Measurements from ENCODE around the gene GPR162.
A peak's percentile ranks its signal among the peaks of the same experiment; 100 is the strongest.

GPR162 gene

GRCh38 chr12:6839482-6840201, 18.0 kb downstream of the GPR162 start:
- DNase-seq, result no peak

GRCh38 chr12:6840330-6840729, 18.7 kb downstream of the GPR162 start:
- DNase-seq, result no peak

- no peak for DNase-seq
Observed at GRCh38 chr12:6840761-6841515, 19.3 kb downstream of the GPR162 start, which contains the start of gene GNB3. TSS of gene GNB3 (plus strand) at chr12:6840925. CDS start at chr12:6841288, 363 bp downstream.

- no peak for DNase-seq
Observed at GRCh38 chr12:6842075-6842474, 20.5 kb downstream of the GPR162 start.

- no peak for DNase-seq
Observed at GRCh38 chr12:6843118-6843902, 21.7 kb downstream of the GPR162 start.

- DNase-seq, result no peak
Observed at GRCh38 chr12:6845395-6845794, 23.8 kb downstream of the GPR162 start.

- no peak for DNase-seq
Observed at GRCh38 chr12:6846316-6846869, 24.8 kb downstream of the GPR162 start.

GRCh38 chr12:6847676-6848075, 26.1 kb downstream of the GPR162 start:
- no peak for DNase-seq

- no peak for DNase-seq
Observed at GRCh38 chr12:6849427-6849826, 27.8 kb downstream of the GPR162 start.

GRCh38 chr12:6849976-6850560, 28.4 kb downstream of the GPR162 start:
- no peak for DNase-seq

- DNase-seq, result no peak
Observed at GRCh38 chr12:6850796-6851152, 29.2 kb downstream of the GPR162 start.

GRCh38 chr12:6851153-6851920, 29.7 kb downstream of the GPR162 start, which contains the start of gene CDCA3:
TSS of gene CDCA3 (minus strand) at chr12:6851286. CDS start at chr12:6850952, 334 bp downstream.
- DNase-seq, result peak; percentile 97 to 99

GRCh38 chr12:6851921-6852650, 30.5 kb downstream of the GPR162 start, which contains the start of gene USP5:
TSS of gene USP5 (plus strand) at chr12:6852150. CDS start at chr12:6852180, 30 bp downstream.
- DNase-seq, result peak; percentile 99 to 100

- DNase-seq, result peak; percentile 54 to 68
Observed at GRCh38 chr12:6852651-6853354, 31.2 kb downstream of the GPR162 start.

- DNase-seq, result no peak
Observed at GRCh38 chr12:6853626-6854025, 32.0 kb downstream of the GPR162 start.

- no peak for DNase-seq
Observed at GRCh38 chr12:6854036-6854435, 32.4 kb downstream of the GPR162 start.

- DNase-seq, result no peak
Observed at GRCh38 chr12:6855322-6855721, 33.7 kb downstream of the GPR162 start.

- DNase-seq, result no peak
Observed at GRCh38 chr12:6858799-6859198, 37.2 kb downstream of the GPR162 start.

- DNase-seq, result no peak
Observed at GRCh38 chr12:6860116-6860515, 38.5 kb downstream of the GPR162 start.

GRCh38 chr12:6860942-6861341, 39.3 kb downstream of the GPR162 start:
- no peak for DNase-seq
